A673 (cell line): ENCODE results near the gene KCNK17. TPM values are rescaled to one million over a fixed set of nuclear protein-coding genes. Genes with fewer than 3 reads are reported as not detected.

Source experiments
- BruUV-seq: library from RNA; stranded (reverse); fragments of 400-500 nt; replicated peaks from 2 replicates; lab custom pipeline; 2021; lab: Mats Ljungman, UMichigan
- CTCF ChIA-PET: fragments of 300-600 bp; sonication (Branson Sonifier 250); formaldehyde crosslinking; loops from one replicate; lab custom pipeline; 2022; ENCODE audit warnings: antibody characterized with exemption; lab: Charles Lee
- POLR2A ChIA-PET: fragments of 300-600 bp; sonication (Branson Sonifier 250); formaldehyde crosslinking; loops from one replicate; lab custom pipeline; 2022; ENCODE audit warnings: antibody characterized with exemption; ENCODE audit not compliant: low non-redundant PET; lab: Charles Lee
- DNase-seq: peaks from one replicate; pipeline ENCODE4 v3.0.0-alpha.2; 2015; ENCODE audit warnings: low spot score
- H3K27ac ChIP-seq: fragments of 200-600 bp; sonication (generic); 2 replicates; pipeline ENCODE4 v1.5.1; 2016; ENCODE audit warnings: mixed run types, low read depth, mild to moderate bottlenecking, mixed read lengths, antibody characterized with exemption, low read length; ENCODE audit not compliant: poor library complexity, severe bottlenecking
- H3K27me3 ChIP-seq: fragments of 200-600 bp; sonication (generic); replicated peaks from 2 replicates; pipeline ENCODE4 v1.6.1; 2017; ENCODE audit warnings: mixed run types, low read depth, mild to moderate bottlenecking, mixed read lengths, antibody characterized with exemption, low read length; ENCODE audit not compliant: insufficient read depth, poor library complexity
- H3K36me3 ChIP-seq: fragments of 200-600 bp; sonication (generic); 2 replicates; pipeline ENCODE4 v1.6.1; 2016; ENCODE audit warnings: mixed run types, mild to moderate bottlenecking, mixed read lengths, antibody characterized with exemption, low read length; ENCODE audit not compliant: insufficient read depth, poor library complexity, severe bottlenecking
- H3K4me1 ChIP-seq: fragments of 200-600 bp; sonication (generic); 2 replicates; pipeline ENCODE4 v1.6.1; 2017; ENCODE audit warnings: mixed run types, mild to moderate bottlenecking, mixed read lengths, antibody characterized with exemption, low read length; ENCODE audit not compliant: insufficient read depth, poor library complexity, severe bottlenecking
- H3K4me3 ChIP-seq: fragments of 200-600 bp; sonication (generic); 2 replicates; pipeline ENCODE4 v1.5.1; 2016; ENCODE audit warnings: low read depth, mixed run types, mild to moderate bottlenecking, mixed read lengths, low read length; ENCODE audit not compliant: poor library complexity, severe bottlenecking
- H3K9me3 ChIP-seq: fragments of 200-600 bp; sonication (generic); 2 replicates; pipeline ENCODE4 v1.6.1; 2016; ENCODE audit warnings: mixed run types, low read depth, mild to moderate bottlenecking, mixed read lengths, antibody characterized with exemption, low read length; ENCODE audit not compliant: poor library complexity, severe bottlenecking
- EZH2 ChIP-seq: fragments of 200-600 bp; sonication (generic); IDR thresholded peaks from 2 replicates; pipeline ENCODE4 v1.6.1; 2017; ENCODE audit warnings: borderline replicate concordance, low read depth, mild to moderate bottlenecking, mixed read lengths, antibody characterized with exemption, low read length; ENCODE audit not compliant: poor library complexity, severe bottlenecking
- intact Hi-C: fragments of 100-400 bp; cut with micrococcal nuclease; formaldehyde crosslinking; loops from one replicate; pipeline ENCODE4 v1.10.0; 2022; ENCODE audit not compliant: unreplicated experiment
- total RNA-seq: library from RNA; stranded (reverse); gene quantifications from 2 replicates; pipeline ENCODE4 v1.2.3, GENCODE V29; 2021
- TF ChIP-seq, protein P1 (sequence below): fragments of 300-800, 200-600 bp; sonication (generic); conservative IDR thresholded peaks from 2 replicates; pipeline ENCODE4 v1.5.1; 2017; ENCODE audit warnings: low read depth, mild to moderate bottlenecking, antibody characterized with exemption, low read length, moderate library complexity, mixed read lengths

Gene KCNK17
- total RNA-seq, 1 experiment from 2014 or later, result not detected

DNA sequence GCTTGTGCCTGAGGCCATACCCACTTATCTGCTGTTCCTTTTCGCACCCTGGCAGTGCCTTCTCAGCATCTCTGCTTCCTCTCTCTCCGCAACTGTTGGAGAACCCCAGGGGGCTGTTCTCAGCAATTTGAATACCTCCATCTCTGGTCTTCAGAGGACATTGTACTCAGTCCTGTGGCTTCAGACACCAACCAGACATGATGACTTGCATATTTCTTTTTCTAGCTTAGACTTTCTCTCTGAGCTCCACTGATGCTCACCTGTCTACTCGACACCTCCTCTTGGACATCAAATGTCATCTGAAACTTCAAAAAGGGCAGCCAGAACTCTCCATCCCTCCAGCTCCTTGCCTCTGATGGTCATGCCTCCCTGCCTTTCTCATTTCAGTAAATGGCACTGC is 27.1 kb upstream of the KCNK17 start:
- H3K4me1 ChIP-seq, result no peaks in the 10 kb centered on the region
- H3K27ac ChIP-seq, result no peak overlapping the region
- intact Hi-C loops, result no loop called here
- no TSS peak for BruUV-seq
- H3K36me3 ChIP-seq, result no peaks in the 10 kb centered on the region
- H3K27me3 ChIP-seq, result peaks cover 5% of the 10 kb centered on the region
- CTCF ChIA-PET, result no interaction called here
- POLR2A ChIA-PET, result no interaction called here
- H3K4me3 ChIP-seq, result no peak overlapping the region
- no peak for DNase-seq
- no peaks in the 10 kb centered on the region for H3K9me3 ChIP-seq
- TF ChIP-seq, protein P1, sequence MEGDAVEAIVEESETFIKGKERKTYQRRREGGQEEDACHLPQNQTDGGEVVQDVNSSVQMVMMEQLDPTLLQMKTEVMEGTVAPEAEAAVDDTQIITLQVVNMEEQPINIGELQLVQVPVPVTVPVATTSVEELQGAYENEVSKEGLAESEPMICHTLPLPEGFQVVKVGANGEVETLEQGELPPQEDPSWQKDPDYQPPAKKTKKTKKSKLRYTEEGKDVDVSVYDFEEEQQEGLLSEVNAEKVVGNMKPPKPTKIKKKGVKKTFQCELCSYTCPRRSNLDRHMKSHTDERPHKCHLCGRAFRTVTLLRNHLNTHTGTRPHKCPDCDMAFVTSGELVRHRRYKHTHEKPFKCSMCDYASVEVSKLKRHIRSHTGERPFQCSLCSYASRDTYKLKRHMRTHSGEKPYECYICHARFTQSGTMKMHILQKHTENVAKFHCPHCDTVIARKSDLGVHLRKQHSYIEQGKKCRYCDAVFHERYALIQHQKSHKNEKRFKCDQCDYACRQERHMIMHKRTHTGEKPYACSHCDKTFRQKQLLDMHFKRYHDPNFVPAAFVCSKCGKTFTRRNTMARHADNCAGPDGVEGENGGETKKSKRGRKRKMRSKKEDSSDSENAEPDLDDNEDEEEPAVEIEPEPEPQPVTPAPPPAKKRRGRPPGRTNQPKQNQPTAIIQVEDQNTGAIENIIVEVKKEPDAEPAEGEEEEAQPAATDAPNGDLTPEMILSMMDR, result no peak
- TF ChIP-seq EZH2, result no peak

DNA sequence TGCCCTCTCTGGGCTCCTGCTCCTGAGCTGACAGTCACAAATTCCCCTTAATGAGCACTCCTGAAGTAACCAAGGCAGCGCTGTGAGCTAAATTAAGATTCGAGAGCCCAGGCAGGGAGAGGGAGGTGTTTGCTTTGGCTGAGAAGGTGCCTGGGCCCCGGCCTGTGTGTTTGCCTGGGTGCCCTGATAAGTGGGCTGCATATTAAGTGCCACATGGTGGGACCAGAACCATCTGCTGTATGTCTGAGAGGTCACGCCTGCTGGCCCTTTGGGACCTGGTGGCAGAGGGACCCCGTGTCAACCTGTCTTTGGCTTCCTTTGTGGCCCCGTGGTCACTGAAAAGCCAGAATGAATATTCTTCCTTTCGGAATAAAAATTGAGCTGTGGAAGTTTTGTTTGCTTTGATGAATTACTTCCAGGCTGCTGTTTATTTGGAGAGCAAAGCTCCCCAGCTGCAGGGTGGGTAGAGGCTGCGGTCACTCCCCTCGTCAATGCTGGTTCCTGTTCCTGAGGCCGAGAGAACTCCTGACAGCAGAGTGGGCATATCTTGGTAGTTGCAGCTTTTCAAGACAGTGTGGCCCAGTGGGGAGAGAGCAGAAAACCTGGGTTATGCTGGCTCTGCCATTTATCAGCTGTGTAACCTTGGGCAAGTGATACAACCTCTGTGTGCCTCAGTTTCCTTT is 25.8 kb upstream of the KCNK17 start:
- H3K4me1 ChIP-seq, result no peaks in the 10 kb centered on the region
- TF ChIP-seq, protein P1, result no peak
- TF ChIP-seq EZH2, result no peak
- POLR2A ChIA-PET, result no interaction called here
- H3K27ac ChIP-seq, result no peak overlapping the region
- CTCF ChIA-PET, result no interaction called here
- peaks cover 5% of the 10 kb centered on the region for H3K27me3 ChIP-seq
- intact Hi-C loops, result no loop called here
- no peak overlapping the region for H3K4me3 ChIP-seq
- no peak for DNase-seq
- no TSS peak for BruUV-seq
- no peaks in the 10 kb centered on the region for H3K9me3 ChIP-seq
- H3K36me3 ChIP-seq, result no peaks in the 10 kb centered on the region

DNA sequence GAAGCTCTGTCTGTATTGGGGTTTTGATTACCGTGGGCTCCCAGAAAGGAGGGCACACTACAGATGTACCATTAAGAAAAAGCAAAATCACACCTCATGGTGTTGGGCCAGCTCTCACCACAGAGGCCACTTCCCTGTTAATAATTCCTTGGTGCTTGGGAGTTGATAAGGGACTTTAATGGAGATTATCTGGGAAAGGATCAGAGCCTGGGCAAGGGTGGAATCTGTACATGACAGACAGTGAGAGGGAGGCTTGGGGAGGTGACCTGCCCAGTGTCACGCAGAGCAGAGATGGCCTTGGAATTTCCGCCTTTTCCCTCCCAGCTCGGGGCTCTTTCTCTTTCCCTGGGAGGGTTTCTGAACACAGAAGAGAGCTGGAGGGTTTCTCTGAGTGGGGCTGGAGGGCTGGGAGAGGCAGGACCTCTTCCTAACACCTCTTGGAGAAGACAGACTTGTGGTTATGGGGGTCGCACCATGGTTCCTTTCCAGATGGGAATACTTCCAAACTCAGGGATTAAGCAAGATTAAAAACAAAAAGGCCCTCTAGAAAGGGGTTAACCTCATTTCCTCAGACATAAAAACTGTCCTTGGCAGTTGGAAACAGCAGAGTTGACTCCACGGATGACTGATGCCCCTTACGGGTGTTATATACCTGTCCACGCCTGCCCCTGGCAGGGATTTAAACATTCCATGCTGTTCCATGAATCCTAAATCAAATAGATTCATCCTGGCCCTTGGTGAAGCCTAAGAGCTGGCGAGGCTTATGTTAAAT is 25.1 kb upstream of the KCNK17 start:
- Histone ChIP-seq H3K27ac (no peak overlapping the region), H3K36me3 (no peaks in the 10 kb centered on the region), H3K4me3 (no peak overlapping the region), H3K4me1 (no peaks in the 10 kb centered on the region), H3K9me3 (no peaks in the 10 kb centered on the region), H3K27me3 (peaks cover 5% of the 10 kb centered on the region)
- no TSS peak for BruUV-seq
- CTCF ChIA-PET, result no interaction called here
- no peak for DNase-seq
- POLR2A ChIA-PET, result no interaction called here
- TF ChIP-seq, protein P1, result no peak
- TF ChIP-seq EZH2, result no peak
- intact Hi-C loops, result no loop called here
